Measurements from ENCODE around the gene ROBO2.

The ROBO2 gene

DNA sequence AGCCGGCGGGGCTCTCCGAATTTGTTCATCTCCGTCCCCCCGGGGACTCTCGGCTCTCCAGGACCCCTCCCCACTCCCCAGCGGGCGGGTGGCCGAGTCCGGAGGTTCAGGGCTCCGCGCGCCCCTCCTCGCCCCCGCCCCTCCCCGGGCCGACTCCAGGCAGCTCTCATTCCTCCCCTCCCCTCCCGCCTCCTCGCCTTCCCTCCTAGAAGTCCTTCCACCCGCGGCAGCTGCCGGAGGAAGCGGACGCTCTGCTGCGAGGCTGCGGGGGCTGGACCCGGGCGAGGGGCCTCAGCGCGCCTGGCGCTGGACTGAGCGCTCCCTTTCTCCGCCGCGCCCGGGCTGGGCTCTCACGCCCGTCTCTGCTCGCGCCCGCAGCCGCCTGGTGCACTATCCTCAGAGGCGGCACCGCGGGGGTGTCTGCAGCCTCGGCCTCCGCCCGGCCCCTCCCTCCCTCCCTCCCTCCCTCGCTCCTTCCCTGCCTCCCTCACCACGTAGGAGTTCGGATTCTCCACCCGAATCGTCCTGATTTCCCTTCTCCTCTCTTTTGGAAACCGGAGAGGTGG lies at the start of gene ROBO2:
Gene ROBO2 (plus strand): TSS at position 494 of the 566 bp plus-strand sequence. CDS start 687 bp downstream, outside the sequence.
- DNase-seq (ENCODE audit: low read depth): no peak

DNA sequence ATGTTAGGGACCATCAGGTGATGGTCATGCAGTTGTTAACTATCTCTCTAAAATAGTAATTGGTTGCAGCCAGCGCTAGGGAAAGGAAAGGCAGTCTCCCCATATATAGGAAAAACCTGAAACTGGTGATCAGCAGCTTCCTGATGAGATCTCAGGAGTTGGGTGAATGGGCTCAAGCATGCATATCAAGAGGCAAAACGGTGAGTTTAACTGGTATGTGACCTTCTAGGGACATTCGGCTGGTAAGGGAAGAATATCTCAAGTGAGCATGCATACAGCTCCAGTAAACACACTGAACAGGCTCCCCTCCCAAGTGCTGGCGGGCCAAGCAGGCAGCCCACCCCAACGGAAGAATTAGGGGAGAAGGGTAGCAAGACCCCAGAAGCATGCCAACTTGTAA lies 49.3 kb upstream of the ROBO2 start:
- DNase-seq (ENCODE audit: low read depth): no peak

DNA sequence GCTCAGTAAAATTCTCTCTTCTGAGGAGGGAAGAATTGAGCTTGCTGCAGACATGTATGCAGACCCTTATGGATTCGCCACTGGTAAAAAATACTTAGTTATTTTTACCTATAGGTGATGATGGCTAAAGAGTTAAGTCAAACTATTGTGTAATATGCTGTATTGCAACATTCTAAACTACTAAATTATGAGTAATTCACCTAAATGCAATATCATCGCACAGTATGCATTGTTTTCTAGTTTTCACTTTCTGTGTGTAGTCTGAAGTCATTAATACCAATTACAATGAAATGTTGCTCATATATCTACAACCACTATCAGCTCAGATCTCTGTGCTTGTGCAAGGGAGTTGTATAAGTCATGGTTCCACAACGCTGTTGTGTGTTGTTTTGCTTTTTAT lies 48.7 kb upstream of the ROBO2 start:
- no peak for DNase-seq (ENCODE audit: low read depth)

- no peak for DNase-seq (ENCODE audit: low read depth)
Observed at GRCh38 chr3:76997733-76998132, 42.2 kb upstream of the ROBO2 start.

- DNase-seq (ENCODE audit: low read depth): no peak
Observed at GRCh38 chr3:76998555-76998954, 41.3 kb upstream of the ROBO2 start.

- DNase-seq (ENCODE audit: low read depth): no peak
Observed at GRCh38 chr3:77001062-77001701, 38.7 kb upstream of the ROBO2 start.

DNA sequence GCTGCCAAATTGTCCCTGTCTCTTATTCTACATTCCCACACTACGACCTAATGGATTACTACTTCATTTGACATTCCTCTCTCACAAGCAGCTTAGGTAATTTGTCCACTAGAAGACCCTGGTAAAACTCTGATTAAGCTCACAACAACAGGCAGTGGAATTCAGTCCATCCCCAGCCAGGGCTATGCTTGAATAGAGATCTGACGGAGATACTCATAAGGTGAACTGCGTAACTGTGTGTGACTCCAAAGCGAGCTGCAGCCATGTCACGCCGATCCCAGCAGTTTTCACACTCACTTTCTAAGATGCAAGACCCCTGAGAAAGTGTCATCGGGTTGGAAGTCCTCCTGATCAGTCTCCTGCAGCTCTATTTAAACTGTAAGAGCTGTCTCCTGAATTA lies 25.7 kb upstream of the ROBO2 start:
- DNase-seq (ENCODE audit: low read depth): no peak

DNA sequence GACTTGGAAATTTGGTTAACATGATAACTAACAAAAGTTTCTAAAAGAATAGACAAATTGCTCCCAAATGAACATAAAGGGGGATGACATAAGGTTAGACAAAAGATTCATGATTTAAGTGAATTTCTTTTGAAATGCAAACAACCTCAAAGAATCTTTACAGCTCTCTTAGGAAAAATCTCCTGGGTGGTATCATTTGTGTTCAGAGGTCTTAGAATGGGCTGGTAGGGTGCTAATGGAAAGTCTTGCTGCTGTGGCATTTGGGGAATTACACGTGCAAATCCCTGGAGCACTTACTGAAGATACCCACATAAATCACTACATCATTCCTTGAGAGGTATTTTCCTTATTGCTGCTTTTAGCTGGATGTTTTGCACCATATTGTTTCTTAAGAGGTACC lies 14.4 kb upstream of the ROBO2 start:
- no peak for DNase-seq (ENCODE audit: low read depth)

- no peak for DNase-seq (ENCODE audit: low read depth)
Observed at GRCh38 chr3:77026904-77027634, 12.8 kb upstream of the ROBO2 start.

DNA sequence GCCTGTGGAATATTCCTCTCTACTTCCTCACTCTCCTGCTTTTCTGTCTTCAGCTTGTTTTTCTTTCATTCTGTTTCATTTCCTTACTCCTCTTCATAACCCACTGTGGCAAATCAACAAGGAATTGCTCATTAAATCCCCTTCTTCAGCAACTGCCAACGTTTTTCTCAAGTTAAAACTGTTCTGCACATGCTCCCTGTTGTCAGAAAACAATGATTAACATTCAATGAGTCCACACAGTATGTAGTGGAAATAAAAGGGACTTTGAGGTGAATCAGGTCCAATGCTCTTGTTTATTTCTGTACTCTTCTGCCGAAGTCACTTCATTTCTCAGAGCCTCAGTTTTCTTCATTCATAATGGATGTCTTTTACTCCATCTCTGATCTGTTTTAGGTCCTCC lies 11.9 kb upstream of the ROBO2 start:
- no peak for DNase-seq (ENCODE audit: low read depth)

GRCh38 chr3:77038468-77038929 lies 1.4 kb upstream of the ROBO2 start:
- DNase-seq (ENCODE audit: low read depth): no peak

DNA sequence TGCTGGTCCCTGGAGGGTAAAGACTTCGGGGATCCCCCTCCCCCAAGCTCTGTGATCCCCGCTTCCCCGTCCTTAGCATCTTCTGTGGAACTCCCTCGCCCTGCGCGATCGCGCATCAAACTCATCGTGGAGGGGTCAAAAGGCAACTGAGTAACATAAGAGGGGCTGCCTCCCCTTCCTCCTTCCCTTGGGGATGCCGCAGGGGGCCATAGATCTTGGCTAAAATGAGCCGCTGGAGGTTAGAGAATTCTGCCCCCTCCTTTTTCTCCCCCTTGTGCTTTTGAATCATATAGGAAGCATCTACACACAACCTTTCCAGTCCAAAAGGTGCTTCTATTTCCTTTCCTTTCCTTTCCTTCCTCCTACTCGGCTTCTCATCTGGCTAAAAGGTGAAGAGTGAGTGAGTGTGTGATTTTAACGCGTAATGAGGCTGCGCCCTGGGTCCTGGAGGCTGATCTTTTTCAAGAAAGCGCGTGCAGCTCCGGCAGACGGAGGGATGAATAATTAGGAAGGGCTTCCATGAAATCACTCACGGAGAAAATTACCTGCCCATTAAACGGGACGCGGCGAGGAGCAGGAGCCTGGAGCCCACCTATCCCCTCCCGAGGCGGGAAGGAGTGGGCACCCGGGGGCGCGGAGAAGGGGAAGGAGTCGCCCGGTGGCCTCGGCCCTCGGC lies 831 bp upstream of the ROBO2 start:
- no peak for DNase-seq (ENCODE audit: low read depth)

GRCh38 chr3:77040216-77040615 lies 317 bp downstream of the ROBO2 start:
- no peak for DNase-seq (ENCODE audit: low read depth)

- no peak for DNase-seq (ENCODE audit: low read depth)
Observed at GRCh38 chr3:77040926-77041722, 1.2 kb downstream of the ROBO2 start.

- DNase-seq (ENCODE audit: low read depth): no peak
Observed at GRCh38 chr3:77041811-77042210, 1.9 kb downstream of the ROBO2 start.

DNA sequence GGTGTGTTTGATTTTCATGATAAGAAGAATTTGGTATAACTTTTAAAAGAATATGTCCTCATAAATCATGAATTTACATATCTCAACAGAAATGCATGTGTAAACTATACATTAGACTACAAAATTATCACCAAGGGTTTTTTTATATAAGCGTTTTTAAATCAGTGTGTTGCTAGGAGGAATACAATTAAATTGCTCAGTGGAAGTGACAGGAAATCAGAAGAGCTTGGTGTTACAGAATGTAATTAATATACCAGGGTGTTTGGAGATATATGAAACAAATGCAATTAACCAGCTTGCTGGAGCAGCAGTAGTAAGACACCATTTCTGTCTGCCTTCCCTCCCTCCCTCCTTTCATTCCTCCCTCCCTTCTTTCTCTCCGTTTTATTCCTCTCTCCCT lies 2.4 kb downstream of the ROBO2 start:
- DNase-seq (ENCODE audit: low read depth): no peak

GRCh38 chr3:77042882-77043281 lies 3.0 kb downstream of the ROBO2 start:
- DNase-seq (ENCODE audit: low read depth): no peak

DNA sequence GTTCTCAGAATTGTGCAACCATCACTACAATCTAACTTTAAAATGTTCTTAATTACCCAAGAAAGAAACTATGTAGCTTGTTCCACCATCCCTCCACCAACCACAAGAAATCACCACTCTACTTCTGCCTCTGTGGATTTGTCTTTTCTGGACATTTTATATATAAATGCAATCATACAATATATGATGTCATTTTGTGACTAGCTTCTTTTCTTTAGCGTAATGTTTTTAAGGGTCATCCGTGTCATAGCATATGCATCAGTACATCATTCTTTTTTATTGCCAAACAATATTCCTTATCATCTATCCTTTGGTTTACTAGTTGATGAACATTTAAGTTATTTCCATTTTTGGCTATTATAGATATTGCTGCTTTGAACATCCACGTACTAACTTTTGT lies 5.8 kb downstream of the ROBO2 start:
- no peak for DNase-seq (ENCODE audit: low read depth)

GRCh38 chr3:77048186-77048585 lies 8.3 kb downstream of the ROBO2 start:
- DNase-seq (ENCODE audit: low read depth): no peak

- DNase-seq (ENCODE audit: low read depth): no peak
Observed at GRCh38 chr3:77051591-77051990, 11.7 kb downstream of the ROBO2 start.

DNA sequence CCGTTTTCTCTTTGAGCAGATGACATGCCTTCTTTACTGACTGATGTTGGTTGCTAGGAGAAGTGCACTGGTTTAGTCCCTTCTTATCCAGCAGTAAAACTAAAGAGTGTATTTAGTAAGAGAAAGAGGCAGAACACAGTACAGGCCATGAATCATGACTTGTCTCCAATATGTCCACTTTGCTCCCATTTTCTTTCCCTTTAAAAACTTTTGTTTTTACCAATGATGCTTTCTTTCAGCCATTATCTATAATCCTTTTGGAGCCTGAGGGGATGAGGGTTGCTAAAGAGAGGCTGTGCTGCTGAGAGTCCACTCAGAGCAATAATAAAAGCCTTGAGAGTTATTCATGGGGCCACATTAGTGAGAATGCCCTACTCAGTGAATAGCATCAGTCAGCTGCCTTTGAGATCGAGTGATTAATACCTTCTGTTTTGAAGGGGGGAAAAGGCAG lies 12.2 kb downstream of the ROBO2 start:
- no peak for DNase-seq (ENCODE audit: low read depth)

Measured in stimulated activated CD8-positive, alpha-beta memory T cell treated with anti-CD3 and anti-CD28 coated beads, Interleukin-15, amount 100 ng/mL, for 1 hour (primary cell).